ENCODE results near the gene TBC1D2B.
A peak's percentile ranks its signal among the peaks of the same experiment; 100 is the strongest.

The TBC1D2B gene

DNA sequence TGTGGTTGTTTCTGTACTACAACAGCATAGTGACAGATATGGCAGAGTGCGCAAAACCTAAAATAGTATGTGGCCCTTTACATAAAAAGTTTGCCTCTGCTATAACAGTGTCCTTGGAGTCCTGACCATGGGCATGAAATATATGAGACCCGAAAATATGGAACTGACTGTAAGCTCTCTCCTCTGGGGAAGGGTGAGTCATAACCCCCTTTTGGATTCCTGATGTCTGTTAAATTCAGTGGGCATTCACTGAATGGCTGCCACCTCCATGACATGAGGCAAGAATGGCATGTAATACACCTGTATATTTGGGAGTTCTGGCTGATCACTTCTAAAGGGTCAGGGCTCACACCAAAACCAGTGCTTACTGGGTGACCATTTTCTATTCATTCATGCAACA, 6.1 kb downstream of the TBC1D2B start:
- DNase-seq, result no peak

DNA sequence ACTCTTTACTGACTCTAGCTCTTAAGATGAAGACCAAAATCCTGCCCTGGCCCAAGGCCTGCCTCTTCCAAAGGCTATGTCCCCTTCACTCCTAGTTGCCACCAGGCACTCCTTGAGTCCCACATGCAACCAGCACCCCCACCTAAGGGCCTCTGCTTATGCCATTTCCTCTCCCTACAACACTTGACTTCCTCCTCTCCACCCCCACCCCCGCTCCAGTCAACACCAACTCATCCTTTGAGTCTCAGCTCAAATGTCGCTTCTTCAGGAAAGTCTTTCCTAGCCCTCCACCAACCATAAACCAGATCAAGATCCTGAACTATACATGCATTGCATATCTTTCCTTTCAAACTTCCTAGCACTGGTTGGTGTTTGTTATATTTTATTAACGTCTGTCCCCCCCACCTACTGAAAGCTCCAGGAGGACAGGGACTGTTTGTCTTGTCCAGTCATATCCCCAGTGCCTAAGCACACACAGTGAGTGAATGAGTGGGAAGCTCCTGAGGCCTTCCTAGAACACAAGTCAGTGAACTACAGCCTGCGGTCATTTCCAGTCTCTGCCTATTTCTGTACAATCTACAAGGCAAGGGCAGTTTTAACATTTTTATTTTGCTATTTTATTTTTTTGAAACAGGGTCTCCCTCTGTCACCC, 7.3 kb downstream of the TBC1D2B start:
- peak; percentile 63 for DNase-seq

DNA sequence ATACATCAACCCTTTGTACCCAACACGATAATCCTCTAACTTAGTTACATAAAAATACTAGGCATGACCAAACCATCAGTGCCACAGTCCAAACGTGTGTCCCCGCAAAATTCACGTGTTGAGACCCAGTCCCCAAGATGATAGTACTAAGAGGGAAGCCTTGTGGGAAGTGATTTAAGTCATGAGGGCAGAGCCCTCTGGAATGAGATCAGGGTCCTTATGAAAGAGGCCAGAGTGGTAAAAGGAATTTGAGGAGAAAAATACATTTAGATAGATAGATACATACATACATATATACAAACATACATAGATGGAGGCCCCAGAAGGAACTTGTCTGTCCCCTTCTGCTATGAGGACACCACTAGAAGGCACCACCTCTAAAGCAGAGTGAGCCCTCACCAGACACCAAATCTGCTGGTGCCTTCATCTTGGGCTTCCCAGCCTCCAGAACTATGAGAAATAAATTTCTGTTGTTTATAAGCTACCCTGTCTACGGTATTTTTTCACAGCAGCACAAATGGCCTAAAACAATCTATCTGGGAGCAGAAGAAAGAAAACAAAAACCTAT, 8.0 kb downstream of the TBC1D2B start:
- no peak for DNase-seq

DNA sequence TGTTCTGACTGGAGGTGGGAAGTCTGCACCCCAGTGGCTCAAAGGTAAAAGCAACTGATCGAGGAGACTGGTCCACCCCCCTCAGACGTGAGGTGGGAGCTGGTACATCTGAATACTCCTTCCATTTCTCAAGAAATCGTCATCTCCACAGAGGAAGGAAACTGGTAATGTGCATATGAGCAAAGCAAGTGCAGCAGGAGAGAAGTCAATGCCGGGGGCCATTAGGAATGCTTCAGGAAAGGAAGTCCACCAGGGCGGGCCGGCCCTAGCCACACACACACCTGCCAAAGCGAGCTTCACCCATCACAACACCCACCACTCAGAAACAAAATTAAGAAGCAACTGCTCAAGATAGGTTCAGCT, 8.5 kb downstream of the TBC1D2B start:
- no peak for DNase-seq

DNA sequence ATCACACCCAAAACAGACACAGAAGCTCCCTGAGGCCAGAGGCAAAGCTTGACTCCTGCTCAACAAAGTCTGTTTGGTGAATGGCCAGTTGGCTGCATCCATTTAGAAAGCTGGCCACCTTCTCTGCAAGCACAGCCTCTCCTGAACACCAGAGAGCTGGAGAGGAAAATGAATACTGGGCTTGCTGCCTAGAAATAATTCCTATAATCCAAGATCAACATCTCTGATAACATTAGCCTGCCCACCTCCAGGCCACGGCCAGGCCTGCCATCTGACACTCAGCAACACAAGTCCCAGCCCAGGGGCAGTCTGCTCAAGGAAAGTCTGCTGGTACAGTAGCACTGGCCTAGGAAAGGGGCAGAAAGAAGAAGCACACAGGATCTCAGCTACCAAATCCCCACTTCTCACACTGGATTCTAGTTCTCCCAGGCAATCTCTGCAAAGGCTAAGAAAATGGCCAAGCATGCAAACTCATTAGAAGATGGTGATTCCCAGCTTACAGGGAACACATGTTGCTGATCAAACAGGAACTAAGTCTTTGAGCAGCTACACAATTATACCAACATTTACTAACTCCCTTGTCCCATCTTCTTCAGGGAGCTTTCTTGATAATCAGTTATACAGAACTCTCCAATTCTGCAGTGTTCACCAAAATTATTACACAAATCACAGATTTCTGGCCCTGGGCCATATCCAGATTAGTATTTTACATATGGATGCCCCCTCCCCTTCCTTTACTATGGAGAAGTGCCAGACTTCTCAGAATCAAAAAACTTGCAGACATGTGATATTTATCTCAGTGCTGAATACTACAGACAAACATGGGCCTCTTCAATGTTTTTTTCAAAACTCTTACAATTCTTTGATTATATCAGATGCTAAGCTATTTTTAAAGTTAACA, 9.9 kb downstream of the TBC1D2B start:
- no peak for DNase-seq

DNA sequence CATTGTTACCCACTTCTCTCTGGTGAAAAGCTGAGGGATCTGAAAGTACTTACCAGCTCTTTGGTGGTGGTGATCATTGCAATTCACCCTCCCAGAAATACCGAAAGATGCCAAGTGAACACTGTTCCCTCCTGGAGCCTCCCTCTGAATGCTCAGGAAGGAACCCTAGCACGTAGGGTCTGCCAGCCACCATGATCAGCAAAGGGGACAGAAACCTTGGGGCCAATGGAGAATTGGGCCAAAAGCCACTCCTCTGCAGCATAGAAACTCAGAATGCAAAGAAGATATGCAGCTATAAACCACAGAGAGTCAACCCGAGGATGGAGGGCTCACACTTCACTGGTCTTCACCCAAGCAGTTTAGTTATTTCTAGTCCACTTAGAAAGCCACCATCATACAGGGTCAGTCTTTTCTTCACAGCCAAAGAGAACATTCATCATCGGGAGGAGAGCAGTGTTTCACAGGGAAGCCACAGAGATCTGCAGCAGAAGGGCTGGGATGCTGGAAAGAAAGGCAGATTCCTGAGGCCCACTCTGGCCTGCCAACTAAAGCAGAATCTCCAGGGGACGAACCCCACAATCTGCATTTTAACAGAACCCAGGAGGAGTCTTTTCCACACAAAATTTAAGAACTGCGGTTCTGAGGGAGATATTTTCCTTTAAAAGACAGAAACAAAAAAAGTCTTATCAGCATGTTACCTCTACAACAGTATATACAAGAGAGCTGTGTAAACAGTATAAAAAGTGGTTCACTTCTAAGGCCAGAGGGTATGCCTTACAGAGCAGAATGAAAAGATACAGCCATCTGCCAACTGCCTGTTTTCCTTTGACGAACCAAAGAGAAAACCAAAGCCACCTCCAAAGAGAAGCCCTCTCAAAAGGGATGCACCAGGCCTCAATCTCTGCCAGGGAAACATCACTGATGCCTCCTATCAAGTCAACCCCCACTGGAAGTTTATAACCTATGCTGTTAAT, 11.3 kb downstream of the TBC1D2B start:
- no peak for DNase-seq

DNA sequence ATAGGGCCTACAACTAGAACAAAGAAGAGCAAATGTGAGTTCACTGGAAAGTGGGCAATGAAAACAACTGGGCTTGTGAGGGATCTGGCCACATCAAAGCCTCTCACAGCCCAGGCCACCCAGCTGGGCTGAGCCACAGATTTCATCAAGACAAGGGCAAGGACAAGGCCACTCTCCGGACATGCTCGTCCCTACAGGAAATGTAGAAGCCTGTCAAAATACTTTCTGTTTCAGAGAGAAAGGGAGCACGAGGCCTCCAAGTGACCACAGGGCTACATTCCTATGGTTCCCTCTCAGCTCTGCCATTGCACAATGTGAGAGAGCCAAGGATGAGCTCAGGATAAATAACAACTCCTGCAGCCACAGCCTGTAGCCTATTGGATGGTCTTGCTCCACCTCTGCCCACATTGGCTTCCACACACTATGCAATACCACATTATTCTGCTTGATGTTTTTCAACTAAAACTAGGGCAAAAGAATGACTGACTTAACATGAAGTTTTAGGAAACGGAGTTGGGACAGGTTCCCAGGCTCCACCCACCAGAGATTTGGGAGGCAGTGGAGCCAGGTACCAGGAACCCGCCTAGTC, 12.1 kb downstream of the TBC1D2B start:
- no peak for DNase-seq

DNA sequence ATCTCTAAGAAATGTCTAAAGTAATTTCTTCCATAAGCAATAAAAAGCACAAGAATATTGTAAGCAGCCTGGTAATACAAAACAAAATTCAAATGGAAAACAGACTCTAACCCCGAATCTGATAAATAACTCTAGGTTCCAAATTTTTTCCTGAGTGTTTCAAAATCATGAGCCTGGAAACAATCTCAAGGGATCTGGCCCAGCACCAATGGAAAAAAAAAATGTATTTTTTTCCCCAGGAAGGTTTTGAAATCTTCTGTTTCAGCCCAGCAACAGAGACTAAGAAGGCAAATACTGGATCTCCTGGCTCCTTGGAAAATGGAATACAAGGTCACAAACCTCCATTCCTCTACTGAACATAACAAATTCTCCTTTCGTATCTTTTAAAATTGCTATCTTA, 13.0 kb downstream of the TBC1D2B start:
- DNase-seq, result no peak

DNA sequence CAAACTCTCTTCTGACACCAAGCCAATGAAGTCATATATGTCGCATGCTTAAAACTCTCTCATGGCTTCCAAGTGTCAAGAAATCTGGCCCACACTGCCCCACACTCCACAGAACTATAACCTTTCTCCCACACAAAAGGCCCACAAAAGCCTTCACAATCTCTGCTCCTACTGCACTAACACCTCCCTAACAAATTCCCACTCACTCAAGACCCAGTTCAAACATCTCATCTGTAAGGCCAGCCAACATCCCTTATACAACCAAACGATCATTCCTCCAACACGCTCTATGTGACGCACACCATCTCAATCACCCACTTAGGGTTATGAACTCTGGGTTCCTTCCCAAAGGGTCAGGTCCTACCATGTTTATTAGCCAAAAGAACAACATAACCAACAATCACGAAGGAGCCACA, 13.5 kb downstream of the TBC1D2B start:
- DNase-seq, result no peak

DNA sequence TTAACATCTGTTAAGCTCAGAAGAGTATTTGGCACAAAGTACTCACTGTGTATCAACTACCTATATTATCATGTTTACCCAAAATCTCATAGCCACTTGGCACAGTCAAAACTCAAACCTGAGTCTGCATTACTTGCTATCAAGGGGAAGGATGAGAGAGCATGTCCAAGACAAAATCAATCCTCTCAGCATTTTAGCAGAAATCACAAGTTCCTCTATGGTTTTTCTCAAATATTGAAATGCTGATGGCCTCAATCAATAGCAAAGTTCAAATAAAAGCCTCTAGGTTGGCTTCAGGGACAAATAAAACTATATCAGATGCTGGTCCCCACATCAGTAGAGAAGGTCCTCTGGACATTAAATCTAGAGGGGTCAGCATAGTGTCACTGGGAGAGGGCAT, 14.3 kb downstream of the TBC1D2B start:
- no peak for DNase-seq

DNA sequence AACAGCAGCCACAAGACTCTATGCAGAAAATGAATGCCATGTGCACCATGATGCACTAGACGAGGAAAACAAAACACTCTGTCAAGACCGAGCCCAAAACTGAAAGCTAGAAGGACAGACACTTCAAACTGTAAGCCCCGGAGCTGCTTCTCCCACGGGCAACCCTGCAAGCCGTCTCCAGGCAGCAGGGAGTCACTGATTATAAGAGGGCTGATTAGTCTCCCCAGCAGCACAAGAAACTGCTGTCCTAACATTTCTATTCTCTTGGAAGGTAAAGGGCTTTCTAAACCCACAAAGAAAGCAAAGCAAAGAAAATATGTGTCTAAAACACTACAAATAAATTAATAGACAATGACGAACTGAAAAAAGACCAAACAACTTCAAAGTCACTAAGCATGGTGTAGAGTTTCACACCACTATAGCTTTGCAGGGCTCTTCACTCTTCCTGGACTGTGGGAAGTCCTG, 15.5 kb downstream of the TBC1D2B start:
- peak; percentile 54 for DNase-seq

DNA sequence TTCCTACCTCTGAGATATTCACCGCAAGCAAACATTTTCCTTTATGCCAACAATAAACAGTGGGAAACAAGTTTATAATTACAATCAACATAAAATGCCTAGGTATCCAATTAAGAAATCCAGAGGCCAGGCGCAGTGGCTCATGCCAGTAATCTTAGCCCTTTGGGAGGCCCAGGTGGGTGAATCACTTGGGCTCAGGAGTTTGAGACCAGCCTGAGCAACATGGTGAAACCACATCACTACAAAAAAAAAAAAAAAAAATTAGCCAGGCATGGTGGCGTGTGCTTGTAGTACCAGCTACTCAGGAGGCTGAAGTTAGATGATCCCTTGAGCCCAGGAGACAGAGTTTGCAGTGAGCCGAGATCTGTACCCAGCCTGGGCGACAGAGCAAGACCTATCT, 17.3 kb downstream of the TBC1D2B start:
- DNase-seq, result peak; percentile 42

DNA sequence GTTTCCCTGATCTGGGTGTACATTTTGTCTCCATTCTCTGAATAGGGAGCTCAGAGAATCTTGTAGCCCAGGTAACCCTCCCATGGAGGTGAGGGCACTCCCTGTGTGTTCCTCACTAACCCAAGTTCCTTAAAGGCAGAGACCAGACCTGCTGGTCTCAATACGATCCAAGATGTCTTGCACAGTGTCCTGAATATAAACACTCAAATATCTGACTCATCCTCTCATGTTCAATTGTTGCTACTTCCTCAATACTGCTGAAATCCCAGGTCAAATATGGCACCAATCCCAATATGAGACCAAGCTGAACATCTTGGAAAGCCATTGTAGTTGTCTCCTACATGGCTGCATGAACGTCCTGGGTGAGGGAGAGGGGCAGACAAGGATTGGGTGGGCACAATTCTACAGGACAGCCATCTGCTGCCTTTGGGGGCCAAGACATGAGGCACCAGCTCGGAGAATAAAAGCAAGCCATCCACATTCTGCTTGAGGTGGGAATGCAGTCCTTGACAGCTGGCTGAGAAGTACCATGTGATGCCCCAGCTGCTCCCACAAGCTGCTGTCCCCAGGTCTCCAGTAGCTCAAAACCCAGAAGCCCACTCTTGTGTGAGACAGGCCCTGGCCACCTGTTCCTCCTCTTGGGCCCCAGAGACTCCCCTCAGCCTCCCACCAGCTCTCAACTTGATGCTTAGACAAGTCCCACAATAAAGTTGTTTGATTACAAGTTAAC, 18.2 kb downstream of the TBC1D2B start:
- DNase-seq, result no peak

DNA sequence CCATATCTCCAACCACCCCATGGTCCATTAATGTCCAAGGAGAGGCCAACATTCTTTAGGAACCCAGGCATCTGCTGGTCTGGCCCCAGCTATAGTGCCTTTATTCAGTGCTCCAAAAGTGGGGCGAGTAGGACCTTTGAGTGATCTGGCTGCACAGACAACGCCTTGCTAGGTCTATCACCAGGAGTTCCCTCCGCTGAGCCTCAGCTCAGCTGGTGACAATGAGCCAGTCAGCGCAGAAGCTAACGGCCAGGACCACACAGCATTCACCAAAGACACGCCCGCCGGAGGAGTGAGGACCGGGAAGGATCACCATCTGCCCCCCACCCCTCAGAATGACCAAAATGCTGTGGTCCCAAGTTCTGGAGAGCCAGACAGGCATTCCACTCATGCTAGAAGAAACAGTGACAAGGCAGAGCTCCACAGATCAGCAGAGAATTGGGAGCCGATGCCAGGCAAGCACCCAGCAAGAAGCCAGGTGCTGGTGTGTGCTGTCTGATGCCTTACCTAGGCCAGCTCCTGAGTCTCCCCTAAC, 19.0 kb downstream of the TBC1D2B start:
- no peak for DNase-seq

DNA sequence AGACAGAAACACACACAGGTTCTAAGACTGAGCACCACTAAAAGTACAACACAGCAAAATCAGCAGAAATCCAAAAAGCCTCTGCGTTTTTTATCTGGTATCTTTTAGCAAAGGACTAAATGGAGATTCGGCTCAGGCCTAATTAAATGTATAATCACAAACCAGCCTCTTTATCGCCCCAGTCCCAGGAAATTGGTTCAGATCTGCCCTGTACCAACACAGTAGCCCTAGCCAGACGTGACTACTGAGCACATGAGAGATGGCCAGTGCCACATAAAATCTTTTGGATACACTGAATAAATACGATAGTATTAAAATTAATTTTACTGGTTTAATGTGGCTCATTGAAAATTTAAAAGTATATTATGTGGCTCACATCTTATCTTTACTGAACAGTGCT, 19.7 kb downstream of the TBC1D2B start:
- no peak for DNase-seq

DNA sequence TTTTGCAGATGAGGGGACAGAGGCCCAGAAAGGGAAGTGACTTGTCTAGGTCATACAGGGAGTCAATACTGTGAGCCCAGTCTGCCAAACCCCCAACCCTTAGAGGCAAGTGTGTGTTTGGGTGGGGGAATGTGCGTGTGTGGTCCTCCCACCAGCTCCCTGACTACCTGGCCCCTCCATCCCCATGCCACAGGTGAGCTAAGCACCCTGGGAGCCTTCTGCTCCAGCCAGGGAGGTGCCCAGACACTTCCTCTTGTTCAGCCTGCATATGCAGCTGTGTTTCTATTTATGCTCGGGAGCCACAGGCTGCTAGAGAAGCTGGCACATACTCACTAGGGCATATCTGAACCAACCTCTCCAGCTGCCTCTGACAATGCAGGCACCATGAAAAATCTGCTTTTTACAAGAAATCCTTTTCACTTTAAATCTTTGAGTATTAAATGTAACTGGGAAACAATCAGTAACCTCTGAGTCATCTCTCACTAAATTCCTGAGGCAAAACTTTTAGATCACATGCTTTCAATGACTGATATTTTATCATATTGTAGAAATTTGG, 20.7 kb downstream of the TBC1D2B start:
- no peak for DNase-seq

DNA sequence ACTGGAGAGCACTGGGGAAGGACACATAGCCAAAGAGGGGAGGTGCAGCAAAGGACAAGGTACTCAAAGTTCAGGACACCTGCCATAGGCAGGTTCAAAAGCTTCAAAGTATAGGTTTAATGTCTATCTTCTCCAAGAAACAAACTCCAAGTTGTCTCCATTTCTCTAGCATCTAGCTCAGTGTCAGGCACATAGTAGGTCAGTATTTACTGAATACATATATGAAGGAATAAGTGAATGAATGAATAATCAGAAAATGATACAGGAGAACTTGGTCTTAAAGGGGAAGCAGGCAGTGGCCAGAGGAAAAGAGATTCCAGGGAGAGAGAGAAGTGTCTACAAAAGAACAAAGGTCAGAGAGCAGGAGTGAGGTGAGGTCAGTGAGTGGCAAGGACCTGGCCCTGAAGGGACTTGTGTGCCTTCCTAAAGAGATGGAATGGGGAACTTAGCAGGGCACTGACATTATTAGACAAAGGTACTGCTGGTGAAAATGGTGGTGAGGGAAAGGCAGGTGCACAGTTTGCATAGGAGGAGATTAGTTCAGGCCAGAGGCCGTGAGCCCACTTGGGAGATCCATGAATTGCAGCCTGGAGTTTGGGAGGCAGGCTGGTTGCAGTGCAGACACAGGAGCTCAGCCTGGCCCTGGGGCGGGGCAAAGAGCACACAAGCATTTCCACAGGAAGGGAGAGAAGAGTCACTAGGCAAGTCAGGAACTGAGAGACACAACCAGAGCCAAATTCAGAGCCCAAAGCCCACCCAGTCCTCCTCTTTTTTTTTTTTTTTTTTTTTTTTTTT, 21.4 kb downstream of the TBC1D2B start:
- no peak for DNase-seq

DNA sequence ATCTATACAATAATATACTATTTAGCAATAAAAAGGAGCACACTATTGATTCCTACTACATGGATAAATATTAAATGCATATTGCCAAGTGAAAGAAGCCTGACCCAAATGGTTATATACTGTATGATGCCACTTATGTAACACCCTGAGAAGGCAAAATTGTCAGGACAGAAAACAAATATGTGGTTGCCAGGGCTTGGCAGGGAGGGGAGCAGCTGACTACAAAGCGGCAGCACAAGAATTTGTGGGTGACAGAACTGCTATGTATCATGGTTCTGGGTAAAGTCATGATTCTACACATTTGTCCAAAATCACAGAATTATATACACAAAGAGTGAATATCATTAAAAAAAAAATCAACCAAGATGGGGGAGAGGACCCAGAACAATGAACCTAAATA, 22.5 kb downstream of the TBC1D2B start:
- no peak for DNase-seq

DNA sequence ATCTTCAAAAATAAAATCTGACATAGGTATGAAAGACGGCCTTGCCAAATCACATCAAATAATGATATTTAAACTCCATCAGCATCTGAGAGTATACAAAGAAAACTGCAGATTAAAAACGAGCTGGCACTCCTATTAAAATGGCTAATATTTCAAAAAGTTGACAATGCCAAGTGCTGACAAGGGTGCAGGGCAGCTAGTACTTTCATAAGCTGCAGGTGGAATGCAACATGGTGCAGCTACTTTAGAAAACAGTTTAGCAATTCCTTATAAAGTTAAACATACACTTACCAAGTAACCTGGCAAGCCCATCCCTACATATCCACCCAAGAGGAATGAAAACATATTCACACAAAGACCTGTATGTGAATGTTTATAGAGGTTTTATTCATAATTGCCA, 23.0 kb downstream of the TBC1D2B start:
- no peak for DNase-seq

DNA sequence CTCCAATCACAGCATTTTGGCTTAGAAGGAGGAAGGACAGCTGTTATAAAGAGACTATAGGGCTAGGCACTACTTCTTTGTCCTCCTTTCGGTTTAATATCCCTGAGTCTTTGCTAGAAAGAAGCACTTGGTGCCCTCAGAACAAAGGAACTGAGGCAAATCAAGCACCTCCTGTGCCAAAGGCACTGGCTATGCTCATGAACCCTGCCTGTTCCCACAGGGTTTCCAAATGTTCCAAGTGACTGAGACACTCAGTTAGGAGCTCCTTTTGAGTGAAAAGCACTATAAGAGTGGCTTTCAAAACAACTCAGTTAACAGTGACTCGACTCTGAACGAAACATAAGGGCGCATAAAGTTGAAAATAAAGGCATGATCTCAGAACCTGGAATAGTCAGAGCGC, 25.0 kb downstream of the TBC1D2B start:
- no peak for DNase-seq

Data from stimulated activated CD4-positive, alpha-beta T cell treated with anti-CD3 and anti-CD28 coated beads, Interleukin-15, amount 100 ng/mL, for 24 hours (primary cell).